K562 (cell line): ENCODE results near the gene CGN. TPM values are rescaled to one million over a fixed set of nuclear protein-coding genes. Genes with fewer than 3 reads are reported as not detected.
"Not testable (repeated sequence)": the region's sequence is repeated elsewhere in the genome, so short reads cannot be mapped to it uniquely, and the experiment has no call there.

Source experiments
- ATAC-seq: fragments of 200-7000 bp; cut with Tn5 transposase; 3 replicates; pipeline ENCODE4 v1.9.1; 2020; ENCODE audit warnings: moderate library complexity
- BruUV-seq: library from RNA; stranded (reverse); fragments of 400-500 nt; replicated peaks from 2 replicates; lab custom pipeline; 2021; lab: Mats Ljungman, UMichigan
- CTCF ChIA-PET: fragments of 300-600 bp; formaldehyde crosslinking; extraction: SDS; loops from one replicate; lab custom pipeline; 2021; ENCODE audit warnings: low intra/inter-chr PET ratio; lab: Yijun Ruan, JAX
- POLR2A ChIA-PET: fragments of 300-600, 350-650 bp; sonication (Branson Sonifier 250); formaldehyde crosslinking; extraction: SDS; loops from one replicate; lab custom pipeline; 2021; ENCODE audit warnings: antibody characterized with exemption, inconsistent platforms; lab: Yijun Ruan, JAX
- DNase-seq, 4 experiments: peaks; one replicate each; pipeline versions ENCODE4 v3.0.0 to v3.0.0-alpha.2; 2011 to 2018; ENCODE audit warnings: low spot score in 3 of 4, mixed read lengths in 3 of 4; ENCODE audit errors: extremely low read depth in 1 of 4
- FAIRE-seq: peaks from 2 replicates; lab custom pipeline; 2011; peaks lifted over from hg19 to GRCh38; lab: Jason Lieb, UNC
- H2AFZ ChIP-seq: 2 replicates; pipeline ENCODE4 v1.6.0; 2011; ENCODE audit warnings: low read depth, low read length, control low read depth, inconsistent platforms
- H3K27ac ChIP-seq: fragments of 200-600 bp; 3 replicates; pipeline ENCODE4 v1.8.0; 2011; ENCODE audit warnings: low read depth, mild to moderate bottlenecking, control low read depth, inconsistent platforms, low read length, moderate library complexity, mixed read lengths; ENCODE audit errors: extremely low read depth
- H3K27me3 ChIP-seq, 2 experiments: fragments of 300-600 bp in 1 of 2; 2 replicates in 1 of 2; 3 replicates in 1 of 2; pipeline versions ENCODE4 v1.6.0 to v1.8.0; 2011; ENCODE audit warnings: inconsistent platforms in 2 of 2, low read length in 2 of 2, mild to moderate bottlenecking in 1 of 2, mixed read lengths in 1 of 2, moderate library complexity in 1 of 2; ENCODE audit not compliant: control insufficient read depth in 2 of 2, insufficient read depth in 2 of 2
- H3K36me3 ChIP-seq: fragments of 300-600 bp; 3 replicates; pipeline ENCODE4 v1.8.0; 2011; ENCODE audit warnings: mild to moderate bottlenecking, low read length, inconsistent platforms; ENCODE audit not compliant: control insufficient read depth, insufficient read depth
- H3K4me1 ChIP-seq, 2 experiments: fragments of 200-600 bp in 1 of 2; replicated peaks in 1 of 2; 2 replicates in 1 of 2; 3 replicates in 1 of 2; pipeline versions ENCODE4 v1.5.1 to v1.8.0; 2011; ENCODE audit warnings: inconsistent platforms in 2 of 2, low read length in 2 of 2, mild to moderate bottlenecking in 1 of 2, mixed read lengths in 1 of 2, moderate library complexity in 1 of 2; ENCODE audit not compliant: control insufficient read depth in 2 of 2, insufficient read depth in 2 of 2
- H3K4me2 ChIP-seq: 2 replicates; pipeline ENCODE4 v1.6.1; 2011; ENCODE audit warnings: low read length, control low read depth, inconsistent platforms, mixed read lengths; ENCODE audit not compliant: insufficient read depth
- H3K4me3 ChIP-seq: fragments of 200-600 bp; sonication (generic), shearing (Covaris generic); 2 replicates; pipeline ENCODE4 v1.5.1; 2016; ENCODE audit warnings: control low read depth, inconsistent platforms
- H3K79me2 ChIP-seq: fragments of 200-600 bp; 3 replicates; pipeline ENCODE4 v1.8.0; 2011; ENCODE audit warnings: low read length, inconsistent platforms; ENCODE audit not compliant: control insufficient read depth, insufficient read depth
- H3K9ac ChIP-seq, 2 experiments: 2 replicates each; pipeline versions ENCODE4 v1.6.0 to v1.6.1; 2011; ENCODE audit warnings: low read depth in 2 of 2, low read length in 2 of 2, control low read depth in 1 of 2, inconsistent platforms in 1 of 2, mild to moderate bottlenecking in 1 of 2, mixed read lengths in 1 of 2; ENCODE audit not compliant: insufficient read depth in 1 of 2
- H3K9me1 ChIP-seq: one replicate; pipeline ENCODE4 v1.6.0; 2011; ENCODE audit warnings: inconsistent platforms, mild to moderate bottlenecking, low read length, moderate library complexity; ENCODE audit not compliant: control insufficient read depth, insufficient read depth
- H3K9me3 ChIP-seq: replicated peaks from 2 replicates; pipeline ENCODE4 v1.5.1; 2011; ENCODE audit warnings: low read depth, low read length, inconsistent platforms; ENCODE audit not compliant: control insufficient read depth, insufficient read depth
- H4K20me1 ChIP-seq: replicated peaks from 2 replicates; pipeline ENCODE4 v1.6.1; 2011; ENCODE audit warnings: low read length, inconsistent platforms, mixed read lengths; ENCODE audit not compliant: control insufficient read depth, insufficient read depth
- BRCA1 ChIP-seq, 2 experiments: fragments of 450-650 bp in 1 of 2; sonication (generic) in 1 of 2; formaldehyde crosslinking in 1 of 2; IDR thresholded peaks; 2 replicates each; pipeline versions ENCODE4 v1.5.0 to v1.6.1; 2017 to 2020; ENCODE audit warnings: mild to moderate bottlenecking in 1 of 2, missing genetic modification reagents in 1 of 2
- CC2D1A ChIP-seq: fragments of 450-650 bp; IDR thresholded peaks from 2 replicates; pipeline ENCODE4 v1.6.1; 2017; ENCODE audit warnings: mild to moderate bottlenecking
- EHMT2 ChIP-seq: fragments of 450-650 bp; IDR thresholded peaks from 2 replicates; pipeline ENCODE4 v1.6.1; 2018; ENCODE audit warnings: antibody characterized with exemption
- ESRRA ChIP-seq: fragments of 450-650 bp; IDR thresholded peaks from 2 replicates; pipeline ENCODE4 v1.6.1; 2014; ENCODE audit warnings: low read depth, mild to moderate bottlenecking, moderate library complexity, borderline replicate concordance
- FUS ChIP-seq: fragments of 200-400 bp; formaldehyde crosslinking; optimal IDR thresholded peaks from 2 replicates; pipeline ENCODE3; 2017; ENCODE audit warnings: low read depth, low read length
- HIVEP1 ChIP-seq: fragments of 250-450 bp; sonication (Bioruptor Pico); IDR thresholded peaks from 2 replicates; pipeline ENCODE4 v1.4.0; 2020; ENCODE audit warnings: mild to moderate bottlenecking
- L3MBTL2 ChIP-seq: fragments of 450-650 bp; IDR thresholded peaks from 2 replicates; pipeline ENCODE4 v1.6.1; 2016; ENCODE audit warnings: mild to moderate bottlenecking, moderate library complexity
- NR2C2 ChIP-seq, 2 experiments: fragments of 200-800 bp in 1 of 2; sonication (Bioruptor generic) in 1 of 2; sonication (generic) in 1 of 2; formaldehyde crosslinking in 1 of 2; IDR thresholded peaks; 2 replicates each; pipeline versions ENCODE4 v1.6.1 to v1.8.0; 2016 to 2022; ENCODE audit warnings: mild to moderate bottlenecking in 1 of 2, missing compliant biosample characterization in 1 of 2, missing genetic modification characterization in 1 of 2, missing genetic modification reagents in 1 of 2
- OTX1 ChIP-seq: fragments of 450-650 bp; formaldehyde crosslinking; IDR thresholded peaks from 2 replicates; pipeline ENCODE4 v1.4.0; 2022; ENCODE audit warnings: mild to moderate bottlenecking
- SMARCB1 ChIP-seq: IDR thresholded peaks from 2 replicates; pipeline ENCODE4 v1.6.1; 2011; ENCODE audit warnings: improper control_type of control experiment, low read depth; ENCODE audit not compliant: insufficient read length
- ZEB2 ChIP-seq: fragments of 450-650 bp; IDR thresholded peaks from 2 replicates; pipeline ENCODE4 v1.6.1; 2016
- ZNF583 ChIP-seq: fragments of 250-450 bp; sonication (Bioruptor Pico); IDR thresholded peaks from 2 replicates; pipeline ENCODE4 v1.4.0; 2020
- ZNF699 ChIP-seq: fragments of 250-450 bp; sonication (Bioruptor Pico); IDR thresholded peaks from 2 replicates; pipeline ENCODE4 v1.8.0; 2021; ENCODE audit warnings: mild to moderate bottlenecking, moderate library complexity; ENCODE audit not compliant: insufficient replicate concordance
- WGBS: fragments of 100-300 bp; shearing (Covaris generic); methylation state at CpG from one replicate; pipeline ENCODE4 v1.1.6; 2016; ENCODE audit warnings: low coverage, mixed read lengths; ENCODE audit not compliant: insufficient coverage; ENCODE audit errors: missing lambda C conversion rate; 5-methylcytosine and 5-hydroxymethylcytosine counted together
- in situ Hi-C: fragments of 300-500 bp; cut with MboI; formaldehyde crosslinking; loops from 4 replicates; pipeline ENCODE4 v1.15.0; 2018; ENCODE audit warnings: inconsistent platforms, mixed read lengths
- intact Hi-C: fragments of 100-400 bp; cut with micrococcal nuclease; formaldehyde crosslinking; loops from 2 replicates; pipeline ENCODE4 v1.14.2; 2022
- polyA plus RNA-seq, 8 experiments: library from polyadenylated mRNA; depleted of rRNA in 4 of 8; stranded (reverse) in 5 of 8; unstranded in 3 of 8; fragments of >200 nt; fragmentation: Nextera tagmentation in 2 of 8; fragmentation: Illumina TruSeq in 1 of 8; extraction: Ambion mirVana in 2 of 8; extraction: Trizol in 1 of 8; gene quantifications; 2 replicates each; pipeline versions ENCODE4 v1.2.1 to v1.2.3, GENCODE V29; 2011 to 2014; ENCODE audit warnings: inconsistent platforms in 1 of 8, missing spikeins in 1 of 8
- total RNA-seq, 7 experiments: library from RNA; depleted of rRNA in 6 of 7; stranded (reverse); fragments of >200 nt in 6 of 7; fragmentation: Illumina TruSeq in 2 of 7; extraction: Trizol in 2 of 7; gene quantifications; 2 replicates each; pipeline versions ENCODE4 v1.2.1 to v1.2.3, GENCODE V29; 2011 to 2021; ENCODE audit warnings: low replicate concordance in 1 of 7
- TF ChIP-seq, protein P1 (sequence below): sonication (generic); formaldehyde crosslinking; IDR thresholded peaks from 2 replicates; pipeline ENCODE4 v1.8.1; 2023; ENCODE audit warnings: mild to moderate bottlenecking, missing genetic modification reagents, moderate library complexity
- TF ChIP-seq, protein P2 (sequence below): sonication (generic); formaldehyde crosslinking; IDR thresholded peaks from 2 replicates; pipeline ENCODE4 v1.8.1; 2022; ENCODE audit warnings: missing genetic modification reagents
- TF ChIP-seq, protein P3 (sequence below): fragments of 450-650 bp; IDR thresholded peaks from 2 replicates; pipeline ENCODE4 v1.6.1; 2018; ENCODE audit not compliant: partially characterized antibody

CGN gene
- total and polyA plus RNA-seq, 9 of the 15 experiments (the other 6 are each of a cell fraction or from before 2014, with no cell fraction given) = 0.03 to 1.4 (median 0.14) TPM; not detected in 2

DNA sequence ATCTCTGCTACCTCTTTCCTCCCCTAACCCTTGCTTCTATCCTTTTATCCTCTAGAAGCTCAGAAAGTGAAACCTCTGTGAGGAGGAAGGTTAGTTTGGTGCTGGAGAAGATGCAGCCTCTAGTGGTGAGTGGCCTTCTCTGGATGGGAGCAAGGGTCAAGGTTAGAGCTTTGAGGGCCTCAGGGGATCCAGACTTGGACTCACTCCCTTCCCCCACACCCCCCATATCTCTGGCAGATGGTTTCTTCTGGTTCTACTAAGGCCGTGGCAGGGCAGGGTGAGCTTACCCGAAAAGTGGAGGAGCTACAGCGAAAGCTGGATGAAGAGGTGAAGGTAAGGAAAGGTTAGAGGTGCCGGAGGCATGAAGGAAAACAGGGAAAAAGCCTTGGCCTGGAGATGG lies 9.2 kb downstream of the CGN start (continued):
- TF ChIP-seq, protein P1, sequence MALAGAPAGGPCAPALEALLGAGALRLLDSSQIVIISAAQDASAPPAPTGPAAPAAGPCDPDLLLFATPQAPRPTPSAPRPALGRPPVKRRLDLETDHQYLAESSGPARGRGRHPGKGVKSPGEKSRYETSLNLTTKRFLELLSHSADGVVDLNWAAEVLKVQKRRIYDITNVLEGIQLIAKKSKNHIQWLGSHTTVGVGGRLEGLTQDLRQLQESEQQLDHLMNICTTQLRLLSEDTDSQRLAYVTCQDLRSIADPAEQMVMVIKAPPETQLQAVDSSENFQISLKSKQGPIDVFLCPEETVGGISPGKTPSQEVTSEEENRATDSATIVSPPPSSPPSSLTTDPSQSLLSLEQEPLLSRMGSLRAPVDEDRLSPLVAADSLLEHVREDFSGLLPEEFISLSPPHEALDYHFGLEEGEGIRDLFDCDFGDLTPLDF (CRISPR knock-in tag) = no peak
- TF ChIP-seq SMARCB1 (no peak), ZNF699 (no peak), NR2C2 (CRISPR knock-in tag; IDR thresholded peaks at IDR 0.05) (no peak), NR2C2 (tag; IDR thresholded peaks at IDR 0.05) (peak; percentile 15; the same call in 1 of the 2 replicates), EHMT2 (no peak), HIVEP1 (no peak), L3MBTL2 (no peak), ZEB2 (no peak), OTX1 (CRISPR knock-in tag) (no peak), ZNF583 (CRISPR knock-in tag) (no peak), CC2D1A (no peak), ESRRA (peak; percentile 85), FUS (no peak), BRCA1 (IDR thresholded peaks at IDR 0.05) (no peak), BRCA1 (CRISPR knock-in tag; IDR thresholded peaks at IDR 0.05) (no peak)
- TF ChIP-seq, protein P2, sequence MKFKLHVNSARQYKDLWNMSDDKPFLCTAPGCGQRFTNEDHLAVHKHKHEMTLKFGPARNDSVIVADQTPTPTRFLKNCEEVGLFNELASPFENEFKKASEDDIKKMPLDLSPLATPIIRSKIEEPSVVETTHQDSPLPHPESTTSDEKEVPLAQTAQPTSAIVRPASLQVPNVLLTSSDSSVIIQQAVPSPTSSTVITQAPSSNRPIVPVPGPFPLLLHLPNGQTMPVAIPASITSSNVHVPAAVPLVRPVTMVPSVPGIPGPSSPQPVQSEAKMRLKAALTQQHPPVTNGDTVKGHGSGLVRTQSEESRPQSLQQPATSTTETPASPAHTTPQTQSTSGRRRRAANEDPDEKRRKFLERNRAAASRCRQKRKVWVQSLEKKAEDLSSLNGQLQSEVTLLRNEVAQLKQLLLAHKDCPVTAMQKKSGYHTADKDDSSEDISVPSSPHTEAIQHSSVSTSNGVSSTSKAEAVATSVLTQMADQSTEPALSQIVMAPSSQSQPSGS (CRISPR knock-in tag) = no peak
- TF ChIP-seq, protein P3, sequence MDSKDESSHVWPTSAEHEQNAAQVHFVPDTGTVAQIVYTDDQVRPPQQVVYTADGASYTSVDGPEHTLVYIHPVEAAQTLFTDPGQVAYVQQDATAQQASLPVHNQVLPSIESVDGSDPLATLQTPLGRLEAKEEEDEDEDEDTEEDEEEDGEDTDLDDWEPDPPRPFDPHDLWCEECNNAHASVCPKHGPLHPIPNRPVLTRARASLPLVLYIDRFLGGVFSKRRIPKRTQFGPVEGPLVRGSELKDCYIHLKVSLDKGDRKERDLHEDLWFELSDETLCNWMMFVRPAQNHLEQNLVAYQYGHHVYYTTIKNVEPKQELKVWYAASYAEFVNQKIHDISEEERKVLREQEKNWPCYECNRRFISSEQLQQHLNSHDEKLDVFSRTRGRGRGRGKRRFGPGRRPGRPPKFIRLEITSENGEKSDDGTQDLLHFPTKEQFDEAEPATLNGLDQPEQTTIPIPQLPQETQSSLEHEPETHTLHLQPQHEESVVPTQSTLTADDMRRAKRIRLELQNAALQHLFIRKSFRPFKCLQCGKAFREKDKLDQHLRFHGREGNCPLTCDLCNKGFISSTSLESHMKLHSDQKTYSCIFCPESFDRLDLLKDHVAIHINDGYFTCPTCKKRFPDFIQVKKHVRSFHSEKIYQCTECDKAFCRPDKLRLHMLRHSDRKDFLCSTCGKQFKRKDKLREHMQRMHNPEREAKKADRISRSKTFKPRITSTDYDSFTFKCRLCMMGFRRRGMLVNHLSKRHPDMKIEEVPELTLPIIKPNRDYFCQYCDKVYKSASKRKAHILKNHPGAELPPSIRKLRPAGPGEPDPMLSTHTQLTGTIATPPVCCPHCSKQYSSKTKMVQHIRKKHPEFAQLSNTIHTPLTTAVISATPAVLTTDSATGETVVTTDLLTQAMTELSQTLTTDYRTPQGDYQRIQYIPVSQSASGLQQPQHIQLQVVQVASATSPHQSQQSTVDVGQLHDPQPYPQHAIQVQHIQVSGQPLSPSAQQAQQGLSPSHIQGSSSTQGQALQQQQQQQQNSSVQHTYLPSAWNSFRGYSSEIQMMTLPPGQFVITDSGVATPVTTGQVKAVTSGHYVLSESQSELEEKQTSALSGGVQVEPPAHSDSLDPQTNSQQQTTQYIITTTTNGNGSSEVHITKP = peak; percentile 89

DNA sequence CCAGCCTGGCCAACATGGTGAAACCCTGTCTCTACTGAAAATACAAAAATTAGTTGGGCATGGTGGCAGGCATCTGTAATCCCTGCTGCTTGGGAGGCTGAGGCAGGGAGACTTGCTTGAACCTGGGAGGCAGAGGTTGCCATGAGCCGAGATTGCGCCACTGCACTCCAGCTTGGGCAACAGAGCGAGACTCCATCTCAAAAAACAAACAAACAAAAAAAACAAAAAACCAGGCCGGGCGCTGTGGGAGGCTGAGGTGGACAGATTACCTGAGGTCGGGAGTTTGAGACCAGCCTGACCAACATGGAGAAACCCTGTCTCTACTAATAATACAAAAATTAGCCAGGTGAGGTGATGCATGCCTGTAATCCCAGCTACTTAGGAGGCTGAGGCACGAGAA lies 11.2 kb downstream of the CGN start:
- ATAC-seq, H3K9ac ChIP-seq, H3K4me2 ChIP-seq, H3K4me1 ChIP-seq, CTCF ChIA-PET, H3K9me3 ChIP-seq, H3K36me3 ChIP-seq, H3K27ac ChIP-seq, BruUV-seq, H4K20me1 ChIP-seq, H3K9me1 ChIP-seq, H3K4me3 ChIP-seq, FAIRE-seq, H3K79me2 ChIP-seq, DNase-seq, H2AFZ ChIP-seq, in situ Hi-C loops: not testable (repeated sequence)
- intact Hi-C loops = loop anchor here (5.0 kb wide), 1 partner anchor 80 kb away; no protein-coding TSS in a partner anchor
- peaks cover 29 to 55% of the 10 kb centered on the region in 2 experiments; a peak in 4 of 5 replicates for H3K27me3 ChIP-seq
- POLR2A ChIA-PET = interaction anchor here (0.7 kb wide), 1 partner anchor 17 kb away, joined by 3 read pairs; no protein-coding TSS in a partner anchor
- 4% methylated on average over 7 of the region's 7 CpGs for WGBS
